Measurements from ENCODE around the gene UBA3.

Gene UBA3

GRCh38 chr3:69066121-69066520 is 14.0 kb downstream of the UBA3 start:
- WGBS, 2 experiments (ENCODE audit: insufficient coverage in 2 of 2), result 0 to 50% methylated on average over 1 to 2 of the region's 4 CpGs
- no peaks in the 10 kb centered on the region for H3K4me1 ChIP-seq (ENCODE audit: control insufficient read depth, insufficient read depth, low read length, poor library complexity, severe bottlenecking)
- no peaks in the 10 kb centered on the region for H3K9me3 ChIP-seq (ENCODE audit: control insufficient read depth, low read length)
- H3K4me3 ChIP-seq (ENCODE audit: extremely low read depth, insufficient read depth, low read length, poor library complexity, severe bottlenecking), result no peak overlapping the region
- peaks cover 67% of the 10 kb centered on the region for H3K36me3 ChIP-seq (ENCODE audit: control insufficient read depth, insufficient read depth, low read length)
- H3K27ac ChIP-seq (ENCODE audit: low read depth, low read length, severe bottlenecking), result no peak overlapping the region

- no peaks in the 10 kb centered on the region for H3K4me1 ChIP-seq (ENCODE audit: control insufficient read depth, insufficient read depth, low read length, poor library complexity, severe bottlenecking)
- no peak overlapping the region for H3K4me3 ChIP-seq (ENCODE audit: extremely low read depth, insufficient read depth, low read length, poor library complexity, severe bottlenecking)
- H3K9me3 ChIP-seq (ENCODE audit: control insufficient read depth, low read length), result no peaks in the 10 kb centered on the region
- 85 to 100% methylated on average over 2 of the region's 6 CpGs for WGBS, 2 experiments (ENCODE audit: insufficient coverage in 2 of 2)
- no peak overlapping the region for H3K27ac ChIP-seq (ENCODE audit: low read depth, low read length, severe bottlenecking)
- H3K36me3 ChIP-seq (ENCODE audit: control insufficient read depth, insufficient read depth, low read length), result peaks cover 67% of the 10 kb centered on the region
These were observed 14.7 kb downstream of the UBA3 start for GRCh38 chr3:69065318-69065964.

GRCh38 chr3:69063636-69064035 is 16.5 kb downstream of the UBA3 start:
- H3K4me1 ChIP-seq (ENCODE audit: control insufficient read depth, insufficient read depth, low read length, poor library complexity, severe bottlenecking), result no peaks in the 10 kb centered on the region
- 100% methylated on average over 1 of the region's 2 CpGs for WGBS, 2 experiments (ENCODE audit: insufficient coverage in 2 of 2)
- H3K27ac ChIP-seq (ENCODE audit: low read depth, low read length, severe bottlenecking), result no peak overlapping the region
- H3K4me3 ChIP-seq (ENCODE audit: extremely low read depth, insufficient read depth, low read length, poor library complexity, severe bottlenecking), result no peak overlapping the region
- no peaks in the 10 kb centered on the region for H3K9me3 ChIP-seq (ENCODE audit: control insufficient read depth, low read length)
- H3K36me3 ChIP-seq (ENCODE audit: control insufficient read depth, insufficient read depth, low read length), result peaks cover 73% of the 10 kb centered on the region

GRCh38 chr3:69059688-69060087 is 20.5 kb downstream of the UBA3 start:
- no peaks in the 10 kb centered on the region for H3K9me3 ChIP-seq (ENCODE audit: control insufficient read depth, low read length)
- no peaks in the 10 kb centered on the region for H3K4me1 ChIP-seq (ENCODE audit: control insufficient read depth, insufficient read depth, low read length, poor library complexity, severe bottlenecking)
- peaks cover 81% of the 10 kb centered on the region for H3K36me3 ChIP-seq (ENCODE audit: control insufficient read depth, insufficient read depth, low read length)
- H3K27ac ChIP-seq (ENCODE audit: low read depth, low read length, severe bottlenecking), result no peak overlapping the region
- no peak overlapping the region for H3K4me3 ChIP-seq (ENCODE audit: extremely low read depth, insufficient read depth, low read length, poor library complexity, severe bottlenecking)

- WGBS, 2 experiments (ENCODE audit: insufficient coverage in 2 of 2), result 88% methylated on average over 1 of the region's 2 CpGs; no CpG with 5 or more reads in 1 of the 2 experiments
- H3K36me3 ChIP-seq (ENCODE audit: control insufficient read depth, insufficient read depth, low read length), result peaks cover 75% of the 10 kb centered on the region
- H3K4me3 ChIP-seq (ENCODE audit: extremely low read depth, insufficient read depth, low read length, poor library complexity, severe bottlenecking), result no peak overlapping the region
- no peaks in the 10 kb centered on the region for H3K4me1 ChIP-seq (ENCODE audit: control insufficient read depth, insufficient read depth, low read length, poor library complexity, severe bottlenecking)
- no peaks in the 10 kb centered on the region for H3K9me3 ChIP-seq (ENCODE audit: control insufficient read depth, low read length)
- H3K27ac ChIP-seq (ENCODE audit: low read depth, low read length, severe bottlenecking), result no peak overlapping the region
These were observed 21.3 kb downstream of the UBA3 start for GRCh38 chr3:69058947-69059224.

- no peak overlapping the region for H3K27ac ChIP-seq (ENCODE audit: low read depth, low read length, severe bottlenecking)
- 86 to 100% methylated on average over 1 of the region's 3 CpGs for WGBS, 2 experiments (ENCODE audit: insufficient coverage in 2 of 2)
- H3K4me3 ChIP-seq (ENCODE audit: extremely low read depth, insufficient read depth, low read length, poor library complexity, severe bottlenecking), result no peak overlapping the region
- no peaks in the 10 kb centered on the region for H3K4me1 ChIP-seq (ENCODE audit: control insufficient read depth, insufficient read depth, low read length, poor library complexity, severe bottlenecking)
- H3K36me3 ChIP-seq (ENCODE audit: control insufficient read depth, insufficient read depth, low read length), result peaks cover 73% of the 10 kb centered on the region
- H3K9me3 ChIP-seq (ENCODE audit: control insufficient read depth, low read length), result no peaks in the 10 kb centered on the region
These were observed 21.8 kb downstream of the UBA3 start for GRCh38 chr3:69058180-69058946.

GRCh38 chr3:69052472-69052898 is 27.7 kb downstream of the UBA3 start:
- WGBS, 2 experiments (ENCODE audit: insufficient coverage in 2 of 2), result 0 to 15% methylated on average over 6 to 8 of the region's 9 CpGs
- H3K36me3 ChIP-seq (ENCODE audit: control insufficient read depth, insufficient read depth, low read length), result peaks cover 45% of the 10 kb centered on the region
- peak overlapping the region; percentile 97 for H3K27ac ChIP-seq (ENCODE audit: low read depth, low read length, severe bottlenecking)

GRCh38 chr3:69051756-69052471 is 28.3 kb downstream of the UBA3 start, which contains the start of gene TMF1:
Gene TMF1 (minus strand): TSS chr3:69052333. CDS start chr3:69052086, 247 bp downstream.
- H3K9me3 ChIP-seq (ENCODE audit: control insufficient read depth, low read length), result no peaks in the 10 kb centered on the region
- H3K4me1 ChIP-seq (ENCODE audit: control insufficient read depth, insufficient read depth, low read length, poor library complexity, severe bottlenecking), result no peaks in the 10 kb centered on the region
- peak within 1 kb of the TSS; percentile 97 for H3K27ac ChIP-seq (ENCODE audit: low read depth, low read length, severe bottlenecking)
- peaks cover 46% of the 10 kb centered on the region for H3K36me3 ChIP-seq (ENCODE audit: control insufficient read depth, insufficient read depth, low read length)
- WGBS, 2 experiments (ENCODE audit: insufficient coverage in 2 of 2), result 0% methylated on average over 31 to 41 of the region's 45 CpGs
- peak within 1 kb of the TSS; percentile 94 for H3K4me3 ChIP-seq (ENCODE audit: extremely low read depth, insufficient read depth, low read length, poor library complexity, severe bottlenecking)

More at GRCh38 chr3:69052472-69052898, 27.7 kb downstream of the UBA3 start:
- peak overlapping the region; percentile 94 for H3K4me3 ChIP-seq (ENCODE audit: extremely low read depth, insufficient read depth, low read length, poor library complexity, severe bottlenecking)
- no peaks in the 10 kb centered on the region for H3K9me3 ChIP-seq (ENCODE audit: control insufficient read depth, low read length)
- H3K4me1 ChIP-seq (ENCODE audit: control insufficient read depth, insufficient read depth, low read length, poor library complexity, severe bottlenecking), result no peaks in the 10 kb centered on the region

- Histone ChIP-seq H3K27ac (ENCODE audit: low read depth, low read length, severe bottlenecking) (no peak overlapping the region), H3K36me3 (ENCODE audit: control insufficient read depth, insufficient read depth, low read length) (peaks cover 48% of the 10 kb centered on the region), H3K4me1 (ENCODE audit: control insufficient read depth, insufficient read depth, low read length, poor library complexity, severe bottlenecking) (no peaks in the 10 kb centered on the region), H3K9me3 (ENCODE audit: control insufficient read depth, low read length) (no peaks in the 10 kb centered on the region), H3K4me3 (ENCODE audit: extremely low read depth, insufficient read depth, low read length, poor library complexity, severe bottlenecking) (no peak overlapping the region)
- WGBS, 2 experiments (ENCODE audit: insufficient coverage in 2 of 2), result 100% methylated on average over 2 of the region's 2 CpGs; no CpG with 5 or more reads in 1 of the 2 experiments
These were observed 31.2 kb downstream of the UBA3 start for GRCh38 chr3:69048990-69049389.

GRCh38 chr3:69044608-69045007 is 35.6 kb downstream of the UBA3 start:
- Histone ChIP-seq H3K27ac (ENCODE audit: low read depth, low read length, severe bottlenecking) (no peak overlapping the region), H3K36me3 (ENCODE audit: control insufficient read depth, insufficient read depth, low read length) (peaks cover 71% of the 10 kb centered on the region), H3K4me3 (ENCODE audit: extremely low read depth, insufficient read depth, low read length, poor library complexity, severe bottlenecking) (no peak overlapping the region), H3K4me1 (ENCODE audit: control insufficient read depth, insufficient read depth, low read length, poor library complexity, severe bottlenecking) (no peaks in the 10 kb centered on the region), H3K9me3 (ENCODE audit: control insufficient read depth, low read length) (no peaks in the 10 kb centered on the region)
- WGBS, 2 experiments (ENCODE audit: insufficient coverage in 2 of 2), result no CpG with 5 or more reads among the region's 2 CpGs

Data from mesodermal cell (in vitro differentiated cells).